Nephron progenitor cell (in vitro differentiated cells): ENCODE data around the gene ACAN.

ENCODE experiments used
- DNase-seq: peaks from one replicate; pipeline ENCODE4 v3.0.0; 2021
- H3K27ac Mint-ChIP-seq: 2 replicates; pipeline ENCODE4 v1.8.0; 2021; ENCODE audit warnings: mild to moderate bottlenecking, moderate library complexity, mixed read lengths
- H3K27me3 Mint-ChIP-seq: 2 replicates; pipeline ENCODE4 v1.8.0; 2021; ENCODE audit warnings: mild to moderate bottlenecking, low read depth, mixed read lengths; ENCODE audit not compliant: poor library complexity
- H3K36me3 Mint-ChIP-seq: 2 replicates; pipeline ENCODE4 v1.8.0; 2021; ENCODE audit warnings: low read depth, mixed read lengths
- H3K4me1 Mint-ChIP-seq: 2 replicates; pipeline ENCODE4 v1.8.0; 2021; ENCODE audit warnings: mixed read lengths
- H3K4me3 Mint-ChIP-seq: 2 replicates; pipeline ENCODE4 v1.8.0; 2021; ENCODE audit warnings: mild to moderate bottlenecking, moderate library complexity, mixed read lengths
- H3K9me3 Mint-ChIP-seq: 2 replicates; pipeline ENCODE4 v1.8.0; 2021; ENCODE audit warnings: mild to moderate bottlenecking, moderate library complexity, mixed read lengths
- CTCF ChIP-seq: fragments of 200-600 bp; sonication (generic); IDR thresholded peaks from 2 replicates; pipeline ENCODE4 v1.5.0; 2021; ENCODE audit warnings: antibody characterized with exemption

Gene ACAN

GRCh38 chr15:88882785-88883184 lies 79.5 kb downstream of the ACAN start:
- H3K27me3 Mint-ChIP-seq = peaks cover 10% of the 10 kb centered on the region
- H3K36me3 Mint-ChIP-seq = peaks cover 50% of the 10 kb centered on the region
- H3K9me3 Mint-ChIP-seq = no peaks in the 10 kb centered on the region
- DNase-seq = no peak
- no peak overlapping the region for H3K4me3 Mint-ChIP-seq
- no peak for TF ChIP-seq CTCF
- H3K4me1 Mint-ChIP-seq = peaks cover 30% of the 10 kb centered on the region
- no peak overlapping the region for H3K27ac Mint-ChIP-seq

GRCh38 chr15:88887068-88887580 lies 83.9 kb downstream of the ACAN start:
- Mint-ChIP-seq H3K27ac (no peak overlapping the region), H3K36me3 (peaks cover 38% of the 10 kb centered on the region), H3K4me3 (no peak overlapping the region), H3K9me3 (no peaks in the 10 kb centered on the region), H3K4me1 (peaks cover 12% of the 10 kb centered on the region), H3K27me3 (peaks cover 14% of the 10 kb centered on the region)
- DNase-seq = no peak
- no peak for TF ChIP-seq CTCF

- no peak for TF ChIP-seq CTCF
- DNase-seq = no peak
- Mint-ChIP-seq H3K4me3 (no peak overlapping the region), H3K36me3 (peaks cover 26% of the 10 kb centered on the region), H3K27ac (no peak overlapping the region), H3K9me3 (no peaks in the 10 kb centered on the region), H3K4me1 (peaks cover 6% of the 10 kb centered on the region), H3K27me3 (peaks cover 14% of the 10 kb centered on the region)
Observed at GRCh38 chr15:88888719-88889118, 85.5 kb downstream of the ACAN start.

GRCh38 chr15:88890495-88890894 lies 87.3 kb downstream of the ACAN start:
- H3K27ac Mint-ChIP-seq = no peak overlapping the region
- DNase-seq = no peak
- H3K4me1 Mint-ChIP-seq = peaks cover 2% of the 10 kb centered on the region
- TF ChIP-seq CTCF = no peak
- H3K36me3 Mint-ChIP-seq = peaks cover 13% of the 10 kb centered on the region
- no peaks in the 10 kb centered on the region for H3K9me3 Mint-ChIP-seq
- H3K27me3 Mint-ChIP-seq = peaks cover 4% of the 10 kb centered on the region
- no peak overlapping the region for H3K4me3 Mint-ChIP-seq

GRCh38 chr15:88891540-88892254 lies 88.5 kb downstream of the ACAN start:
- no peak for TF ChIP-seq CTCF
- peaks cover 12% of the 10 kb centered on the region for H3K4me1 Mint-ChIP-seq
- no peak overlapping the region for H3K4me3 Mint-ChIP-seq
- no peak for DNase-seq
- H3K36me3 Mint-ChIP-seq = peaks cover 7% of the 10 kb centered on the region
- no peak overlapping the region for H3K27ac Mint-ChIP-seq
- peaks cover 7% of the 10 kb centered on the region for H3K27me3 Mint-ChIP-seq
- no peaks in the 10 kb centered on the region for H3K9me3 Mint-ChIP-seq

GRCh38 chr15:88894348-88894818 lies 91.1 kb downstream of the ACAN start:
- Mint-ChIP-seq H3K4me1 (peaks cover 38% of the 10 kb centered on the region), H3K27me3 (peaks cover 7% of the 10 kb centered on the region), H3K9me3 (no peaks in the 10 kb centered on the region), H3K4me3 (peak overlapping the region; percentile 81), H3K27ac (no peak overlapping the region), H3K36me3 (peaks cover 7% of the 10 kb centered on the region)
- TF ChIP-seq CTCF = peak; percentile 78
- DNase-seq = peak; percentile 80
